Lower lobe of right lung (tissue), 2 donors: ENCODE results near the gene KASH5. TPM values are rescaled to one million over a fixed set of nuclear protein-coding genes. Genes with fewer than 3 reads are reported as not detected.
"Not testable (repeated sequence)": the region's sequence is repeated elsewhere in the genome, so short reads cannot be mapped to it uniquely, and the experiment has no call there.

Source experiments
- ATAC-seq, 2 donors: fragments of 200-7000 bp; cut with Tn5 transposase; one replicate each; pipeline ENCODE4 v1.9.1; 2020 to 2022; ENCODE audit warnings: mild to moderate bottlenecking in 2 of 2, moderate library complexity in 2 of 2
- DNase-seq: peaks from one replicate; pipeline ENCODE4 v3.0.0-alpha.2; 2020
- H3K27ac ChIP-seq: fragments of 200-600 bp; one replicate; pipeline ENCODE4 v1.8.0; 2022
- H3K27me3 ChIP-seq: fragments of 200-600 bp; one replicate; pipeline ENCODE4 v1.8.0; 2022; ENCODE audit warnings: low read depth
- H3K36me3 ChIP-seq: fragments of 200-600 bp; one replicate; pipeline ENCODE4 v1.8.0; 2022; ENCODE audit warnings: mild to moderate bottlenecking
- H3K4me1 ChIP-seq: fragments of 200-600 bp; one replicate; pipeline ENCODE4 v1.8.0; 2022
- H3K4me3 ChIP-seq: fragments of 200-600 bp; one replicate; pipeline ENCODE4 v1.8.0; 2022; ENCODE audit warnings: mild to moderate bottlenecking
- H3K9me3 ChIP-seq: fragments of 200-600 bp; one replicate; pipeline ENCODE4 v1.8.0; 2022
- intact Hi-C: fragments of 100-400 bp; cut with DNase I; formaldehyde crosslinking; loops from one replicate; pipeline ENCODE4 v1.11.0; 2022
- total RNA-seq: library from RNA; stranded (reverse); fragmentation: NEBNext Ultra II Directional; extraction: Animal tissue kit (Norgen Biotek cat#: 25700); gene quantifications from one replicate; pipeline ENCODE4 v1.2.1, GENCODE V29; 2021
- TF ChIP-seq, protein P1 (sequence below): fragments of 200-600 bp; IDR thresholded peaks from one replicate; pipeline ENCODE4 v1.8.0; 2022; ENCODE audit warnings: antibody characterized with exemption, mild to moderate bottlenecking
- donor health status: DM: no; HTN: yes; CAD: no; lungs with severe emphysema.

KASH5 gene
- total RNA-seq, 1 donor from 2014 or later, result 3.1 TPM

DNA sequence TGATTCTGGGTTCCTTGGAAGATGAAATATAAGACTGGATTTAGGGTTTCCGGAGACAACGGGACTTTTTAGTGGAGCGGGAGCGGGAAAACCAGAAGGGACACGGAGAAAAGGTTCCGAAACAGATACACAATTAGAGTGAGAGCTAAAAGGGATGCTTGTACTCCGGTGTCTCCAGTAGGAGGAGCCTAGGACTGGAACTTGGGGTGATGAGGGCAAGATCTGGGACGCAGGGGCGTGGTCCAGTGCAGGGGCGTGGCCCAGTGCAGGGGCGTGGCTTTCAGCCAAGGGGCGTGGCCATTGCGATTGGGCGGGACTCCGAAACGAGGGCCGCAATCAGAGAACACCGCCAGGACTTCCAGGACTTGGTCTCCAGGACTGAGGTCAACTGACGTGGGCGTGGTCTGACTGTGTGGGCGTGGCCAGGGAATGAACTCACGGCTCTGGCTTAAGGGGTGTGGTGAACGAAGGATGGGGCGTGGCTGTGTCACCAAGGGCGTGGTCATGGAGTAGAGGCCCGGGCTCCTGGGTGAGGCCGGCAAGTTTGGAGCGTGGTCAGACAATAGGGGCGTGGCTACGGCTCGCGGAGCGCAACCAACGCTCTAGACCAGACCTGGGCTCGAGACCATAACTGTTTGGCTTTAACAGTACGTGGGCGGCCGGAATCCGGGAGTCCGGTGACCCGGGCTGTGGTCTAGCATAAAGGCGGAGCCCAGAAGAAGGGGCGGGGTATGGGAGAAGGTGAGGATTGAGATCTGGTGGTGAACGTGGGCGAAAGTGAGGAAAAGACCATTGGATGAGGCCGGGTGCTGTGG, 24.6 kb upstream of the KASH5 start, which contains the start of gene DKKL1:
Gene DKKL1, plus strand, starts transcription at position 610 of the 815 bp plus-strand sequence. Its CDS starts 122 bp downstream, at position 732.
- peaks cover 18% of the 10 kb centered on the region for H3K4me1 ChIP-seq
- no peaks in the 10 kb centered on the region for H3K27me3 ChIP-seq
- intact Hi-C loops, result no loop called here
- ATAC-seq, result peak; percentile 92 to 96
- H3K27ac ChIP-seq, result peak within 1 kb of the TSS; percentile 90
- peak; percentile 99 for DNase-seq
- TF ChIP-seq, protein P1, sequence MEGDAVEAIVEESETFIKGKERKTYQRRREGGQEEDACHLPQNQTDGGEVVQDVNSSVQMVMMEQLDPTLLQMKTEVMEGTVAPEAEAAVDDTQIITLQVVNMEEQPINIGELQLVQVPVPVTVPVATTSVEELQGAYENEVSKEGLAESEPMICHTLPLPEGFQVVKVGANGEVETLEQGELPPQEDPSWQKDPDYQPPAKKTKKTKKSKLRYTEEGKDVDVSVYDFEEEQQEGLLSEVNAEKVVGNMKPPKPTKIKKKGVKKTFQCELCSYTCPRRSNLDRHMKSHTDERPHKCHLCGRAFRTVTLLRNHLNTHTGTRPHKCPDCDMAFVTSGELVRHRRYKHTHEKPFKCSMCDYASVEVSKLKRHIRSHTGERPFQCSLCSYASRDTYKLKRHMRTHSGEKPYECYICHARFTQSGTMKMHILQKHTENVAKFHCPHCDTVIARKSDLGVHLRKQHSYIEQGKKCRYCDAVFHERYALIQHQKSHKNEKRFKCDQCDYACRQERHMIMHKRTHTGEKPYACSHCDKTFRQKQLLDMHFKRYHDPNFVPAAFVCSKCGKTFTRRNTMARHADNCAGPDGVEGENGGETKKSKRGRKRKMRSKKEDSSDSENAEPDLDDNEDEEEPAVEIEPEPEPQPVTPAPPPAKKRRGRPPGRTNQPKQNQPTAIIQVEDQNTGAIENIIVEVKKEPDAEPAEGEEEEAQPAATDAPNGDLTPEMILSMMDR, result no peak
- H3K9me3 ChIP-seq, result no peaks in the 10 kb centered on the region
- H3K36me3 ChIP-seq, result peaks cover 13% of the 10 kb centered on the region
- H3K4me3 ChIP-seq, result peak within 1 kb of the TSS; percentile 81

DNA sequence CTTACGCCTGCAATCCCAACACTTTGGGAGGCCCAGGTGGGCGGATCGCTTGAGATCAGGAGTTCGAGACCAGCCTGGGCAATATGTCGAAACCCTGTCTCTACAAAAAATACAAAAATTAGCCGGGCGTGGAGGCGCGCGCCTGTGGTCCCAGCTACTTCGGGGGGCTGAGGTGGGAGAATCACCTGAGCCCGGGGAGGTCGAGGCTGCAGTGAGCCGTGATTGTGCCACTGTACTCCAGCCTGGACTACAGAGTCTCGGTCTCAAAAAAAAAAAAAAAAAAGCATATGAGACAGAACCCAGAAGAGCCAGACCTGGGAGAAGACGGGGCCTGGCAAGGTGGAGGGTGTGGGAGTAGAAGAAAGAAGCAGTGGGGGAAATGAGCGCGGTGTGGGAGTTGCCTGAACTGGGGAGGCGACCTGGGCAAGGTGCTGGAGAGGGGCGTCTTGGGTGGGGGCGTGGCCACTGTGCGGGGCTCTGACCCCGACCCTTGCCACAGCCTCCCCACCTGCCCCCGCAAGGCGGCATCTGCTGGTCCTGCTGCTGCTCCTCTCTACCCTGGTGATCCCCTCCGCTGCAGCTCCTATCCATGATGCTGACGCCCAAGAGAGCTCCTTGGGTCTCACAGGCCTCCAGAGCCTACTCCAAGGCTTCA, 23.8 kb upstream of the KASH5 start:
- H3K27ac ChIP-seq, result peak overlapping the region; percentile 56
- H3K4me3 ChIP-seq, result peak overlapping the region; percentile 81
- peaks cover 5% of the 10 kb centered on the region for H3K36me3 ChIP-seq
- peaks cover 18% of the 10 kb centered on the region for H3K4me1 ChIP-seq
- ATAC-seq, result no peak
- H3K9me3 ChIP-seq, result peaks cover 7% of the 10 kb centered on the region
- TF ChIP-seq, protein P1, result no peak
- intact Hi-C loops, result no loop called here
- DNase-seq, result no peak
- H3K27me3 ChIP-seq, result no peaks in the 10 kb centered on the region

DNA sequence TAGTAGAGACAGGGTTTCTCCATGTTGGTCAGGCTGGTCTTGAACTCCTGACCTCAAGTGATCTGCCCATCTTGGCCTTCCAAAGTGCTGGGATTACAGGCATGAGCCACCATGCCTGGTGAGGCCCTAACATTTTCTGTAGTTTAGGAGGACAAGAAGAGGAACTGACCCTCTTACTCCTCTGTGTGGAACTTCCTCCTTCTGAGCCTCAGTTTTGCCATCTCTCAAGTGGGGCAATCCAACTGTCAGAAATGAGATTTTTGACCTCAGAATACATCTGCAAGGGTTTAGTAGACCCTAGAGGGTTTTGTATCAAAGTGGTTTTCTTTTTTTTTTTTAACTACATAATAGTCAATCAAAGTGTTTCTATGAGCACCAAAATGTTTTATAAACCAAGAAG, 21.9 kb upstream of the KASH5 start:
- intact Hi-C loops, result no loop called here
- TF ChIP-seq, protein P1, result no peak
- H3K9me3 ChIP-seq, result peaks cover 14% of the 10 kb centered on the region

DNA sequence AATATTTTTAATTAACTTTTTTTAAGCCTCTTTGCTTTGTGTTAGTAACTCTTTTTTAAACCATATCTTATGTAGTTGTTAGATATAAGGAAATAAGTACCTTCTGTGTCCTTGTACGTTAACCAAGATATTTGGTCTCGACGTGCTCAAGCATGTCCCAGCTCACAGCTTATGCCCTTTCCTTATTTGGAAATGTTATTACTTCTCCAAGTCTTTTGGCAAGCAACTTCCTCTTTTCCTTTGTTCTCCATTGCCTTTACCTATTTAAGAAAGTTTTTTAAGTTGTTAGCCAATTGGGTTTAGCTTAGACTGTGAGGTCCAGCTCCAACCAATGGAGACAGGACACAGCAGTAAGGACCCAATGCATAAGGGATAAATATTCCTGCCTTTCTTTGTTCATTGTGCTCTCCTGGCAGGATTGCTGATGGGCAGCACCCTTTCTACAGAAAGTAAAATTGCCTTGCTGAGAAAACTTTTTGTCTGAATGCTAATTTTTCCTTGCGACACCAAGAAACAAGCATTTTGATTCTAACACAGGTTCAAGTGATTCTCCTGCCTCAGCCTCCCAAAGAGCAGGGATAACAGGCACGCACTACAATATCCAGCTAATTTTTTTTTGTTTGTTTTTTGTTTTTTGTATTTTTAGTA, 19.2 kb upstream of the KASH5 start:
- TF ChIP-seq, protein P1, result no peak
- Histone ChIP-seq H3K27ac (no peak overlapping the region), H3K4me3 (no peak overlapping the region), H3K27me3 (no peaks in the 10 kb centered on the region), H3K4me1 (peaks cover 4% of the 10 kb centered on the region), H3K36me3 (no peaks in the 10 kb centered on the region), H3K9me3 (peaks cover 14% of the 10 kb centered on the region)
- no peak for DNase-seq
- no peak for ATAC-seq
- intact Hi-C loops, result no loop called here

More for the DNA sequence above, 21.9 kb upstream of the KASH5 start:
- Histone ChIP-seq H3K36me3 (no peaks in the 10 kb centered on the region), H3K27me3 (no peaks in the 10 kb centered on the region), H3K4me3 (no peak overlapping the region), H3K4me1 (peaks cover 18% of the 10 kb centered on the region), H3K27ac (no peak overlapping the region)
- no peak for ATAC-seq
- no peak for DNase-seq

DNA sequence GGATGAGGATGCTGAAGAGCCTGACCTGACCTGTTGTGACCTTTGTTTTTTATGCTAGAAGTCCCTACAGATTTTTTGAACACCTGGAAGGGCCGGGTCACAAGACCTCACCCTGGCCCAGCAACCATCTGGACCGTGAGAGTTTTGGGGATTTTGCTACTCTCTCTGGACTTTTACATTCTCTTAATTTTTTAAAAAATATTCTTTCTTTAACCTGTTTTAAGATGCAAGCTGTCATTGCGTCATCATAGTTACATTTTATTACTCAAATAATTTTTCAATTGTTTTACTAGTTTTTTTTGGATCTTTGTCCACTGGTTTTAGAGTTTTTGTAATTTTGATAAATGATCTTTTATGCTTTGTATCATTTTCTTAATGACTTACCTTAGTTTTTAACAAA, 16.9 kb upstream of the KASH5 start:
- H3K27me3 ChIP-seq, result no peaks in the 10 kb centered on the region
- H3K36me3 ChIP-seq, result no peaks in the 10 kb centered on the region
- intact Hi-C loops, result no loop called here
- H3K9me3 ChIP-seq, result peaks cover 14% of the 10 kb centered on the region
- DNase-seq, result no peak
- no peaks in the 10 kb centered on the region for H3K4me1 ChIP-seq
- ATAC-seq, result no peak
- TF ChIP-seq, protein P1, result no peak
- no peak overlapping the region for H3K4me3 ChIP-seq
- H3K27ac ChIP-seq, result no peak overlapping the region

DNA sequence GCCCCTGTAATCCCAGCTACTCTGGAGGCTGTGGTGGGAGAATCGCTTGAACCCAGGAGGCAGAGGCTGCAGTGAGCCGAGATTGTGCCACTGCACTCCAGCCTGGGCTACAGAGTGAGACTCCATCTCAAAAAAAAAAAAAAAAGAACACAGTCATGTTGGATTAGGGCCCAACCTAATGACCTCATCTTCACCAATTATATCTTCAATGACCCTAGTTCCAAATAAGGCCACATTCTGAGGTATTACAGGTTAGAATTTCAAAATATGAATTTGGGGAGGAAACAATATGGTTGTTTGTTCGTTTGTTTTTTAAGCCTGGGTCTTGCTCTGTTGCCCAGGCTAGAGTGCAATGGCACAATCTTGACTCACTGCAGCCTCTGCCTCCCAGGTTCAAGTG, 14.9 kb upstream of the KASH5 start:
- ATAC-seq, H3K36me3 ChIP-seq, H3K4me3 ChIP-seq, H3K27me3 ChIP-seq, H3K4me1 ChIP-seq, H3K27ac ChIP-seq, intact Hi-C loops, DNase-seq: not testable (repeated sequence)
- peaks cover 14% of the 10 kb centered on the region for H3K9me3 ChIP-seq
